ENCODE results near the gene WDR27.

Gene WDR27

DNA sequence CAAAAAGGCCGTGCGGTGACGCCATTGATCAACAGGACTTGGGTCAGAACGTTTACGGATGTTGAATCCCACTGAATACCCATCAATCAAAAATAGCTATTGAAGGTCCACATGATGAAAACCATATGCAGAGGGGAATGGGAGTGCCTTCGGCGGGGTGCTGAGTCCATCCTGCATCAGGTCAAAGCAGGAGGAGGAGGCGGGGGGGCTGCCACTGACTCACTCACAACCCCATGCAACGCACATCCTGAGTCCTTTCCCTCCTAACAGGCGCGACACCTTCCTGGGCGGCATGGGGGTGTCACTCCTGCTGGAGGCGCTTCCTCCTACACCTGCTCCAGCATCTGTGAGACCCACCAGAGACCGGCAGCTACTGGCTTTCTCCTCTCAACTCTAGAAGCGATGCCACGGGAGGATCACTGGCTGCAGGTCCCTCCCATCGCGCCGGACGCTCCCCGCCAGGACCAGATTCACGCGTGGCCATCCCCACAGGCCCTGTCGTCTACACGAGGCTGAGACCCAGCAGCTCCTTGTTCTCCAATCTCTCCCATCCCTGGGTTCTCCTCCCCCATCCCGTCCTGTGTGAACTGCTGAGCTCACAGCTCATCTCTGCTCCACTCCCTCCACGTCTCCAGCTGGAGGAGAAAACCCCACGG, 277.6 kb downstream of the WDR27 start:
- no peak for DNase-seq

GRCh38 chr6:169421586-169422264, 280.1 kb downstream of the WDR27 start:
- DNase-seq, result no peak

DNA sequence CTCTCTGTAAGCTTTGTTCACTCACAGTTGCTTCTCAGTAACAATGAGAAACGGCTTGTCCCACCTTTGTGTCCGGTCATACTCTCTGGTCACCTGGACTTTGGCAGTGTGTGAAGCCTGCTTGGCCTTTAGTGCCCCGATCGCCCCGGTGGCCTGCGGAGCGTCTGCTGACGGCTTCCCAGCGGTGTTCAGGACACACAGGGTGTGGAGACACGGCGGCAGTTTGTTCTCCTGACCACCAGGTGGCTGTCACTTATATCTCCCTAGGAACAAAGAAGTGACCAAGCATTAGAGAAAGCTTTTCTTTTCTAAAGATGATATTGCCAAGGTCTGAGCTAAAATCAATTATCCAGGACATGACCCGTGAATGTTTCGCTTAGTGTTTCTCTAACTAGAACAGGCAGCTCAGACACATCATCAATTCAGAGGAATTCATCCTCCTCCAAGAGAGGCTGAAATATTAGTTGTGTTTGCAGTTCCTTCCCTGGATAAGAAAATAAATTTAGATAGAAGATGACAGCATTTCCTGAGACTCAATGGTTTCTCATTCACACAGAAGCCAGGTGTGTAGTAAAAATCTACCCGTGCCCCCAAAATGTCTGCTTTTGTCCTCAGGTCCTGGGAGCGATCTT, 280.8 kb downstream of the WDR27 start:
- DNase-seq, result no peak

- no peak for DNase-seq
These were observed 284.7 kb downstream of the WDR27 start for GRCh38 chr6:169417101-169417500.

- DNase-seq, result no peak
These were observed 285.6 kb downstream of the WDR27 start for GRCh38 chr6:169416249-169416648.

GRCh38 chr6:169415179-169415578, 286.6 kb downstream of the WDR27 start:
- no peak for DNase-seq

GRCh38 chr6:169411722-169412121, 290.1 kb downstream of the WDR27 start:
- DNase-seq, result no peak

DNA sequence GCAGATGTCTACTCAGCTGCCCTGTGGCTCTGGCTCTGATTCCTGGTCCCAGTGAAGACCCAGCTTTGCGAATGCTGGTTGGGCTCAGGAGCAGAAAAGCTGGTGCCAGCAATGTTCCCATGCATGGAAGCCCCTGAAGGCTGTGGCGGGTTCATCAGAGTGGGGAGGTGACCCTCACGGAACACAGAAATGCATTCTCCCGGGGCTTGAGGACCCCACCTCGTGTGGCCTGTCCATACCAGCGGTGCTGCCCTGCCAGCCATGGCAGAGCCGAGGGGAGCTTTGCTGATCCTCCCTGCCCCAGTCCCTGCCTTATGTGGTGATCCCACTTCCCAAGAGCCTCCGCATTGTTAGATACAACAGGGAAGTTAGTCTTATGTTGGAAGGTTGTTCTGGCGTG, 290.5 kb downstream of the WDR27 start:
- DNase-seq, result no peak

DNA sequence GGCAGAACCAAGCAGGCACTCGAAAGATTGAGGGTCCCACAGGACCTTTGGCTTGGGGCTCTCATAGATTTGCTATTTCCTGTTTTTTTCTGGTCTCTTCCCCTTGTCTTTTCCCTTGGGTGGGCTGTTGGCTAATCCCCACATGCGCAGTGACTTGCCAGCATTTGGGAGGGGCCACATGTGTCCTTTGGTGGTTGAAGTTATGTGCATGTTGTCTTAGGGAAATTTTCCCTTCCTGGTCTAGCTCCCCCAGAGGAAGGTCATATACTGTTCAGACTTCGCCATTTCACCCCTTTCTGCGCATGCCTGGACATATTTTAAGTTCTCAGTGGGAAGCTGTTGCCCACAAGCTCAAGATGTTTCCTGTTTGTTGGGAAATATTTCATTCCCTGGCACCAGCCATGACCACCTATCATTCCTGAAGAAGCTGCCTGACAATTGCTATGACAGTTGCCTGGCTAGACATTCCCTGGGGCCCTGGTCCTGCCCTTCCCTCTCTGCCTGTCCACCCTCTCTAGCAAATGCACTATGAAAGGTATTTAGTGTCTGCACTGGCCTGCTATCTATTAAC, 292.0 kb downstream of the WDR27 start:
- no peak for DNase-seq

DNA sequence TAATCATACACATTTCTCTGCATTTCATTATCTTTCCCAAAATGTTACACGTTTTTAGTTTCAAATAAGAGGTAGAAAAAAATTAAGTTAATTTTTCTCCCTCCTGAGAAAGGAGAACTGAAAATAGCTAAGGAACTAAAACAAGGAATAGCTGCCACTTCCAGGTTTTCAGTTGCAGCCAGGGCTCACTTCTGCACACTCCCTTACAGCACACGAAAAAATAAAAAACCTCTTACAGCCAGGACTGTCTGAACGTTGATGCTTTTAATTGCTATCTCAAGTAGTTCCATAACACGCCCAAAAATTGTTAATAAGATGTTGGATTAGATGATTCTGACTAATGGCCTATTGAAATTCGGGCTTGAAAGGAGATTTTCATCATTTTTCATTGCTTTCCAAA, 294.5 kb downstream of the WDR27 start:
- no peak for DNase-seq

All from activated CD4-positive, alpha-beta T cell treated with anti-CD3 and anti-CD28 coated beads, Interleukin-2, amount 50 U/mL, for 16 hours (primary cell).